SK-N-SH (cell line): Measurements from ENCODE around the gene CCDC183. TPM values are rescaled to one million over a fixed set of nuclear protein-coding genes. Genes with fewer than 3 reads are reported as not detected.

Source experiments
- CTCF ChIA-PET: fragments of 300-600, 350-600 bp; formaldehyde crosslinking; extraction: SDS; loops from one replicate; lab custom pipeline; 2021; lab: Yijun Ruan, JAX
- POLR2A ChIA-PET: fragments of 350-600 bp; sonication (Branson Sonifier 250); formaldehyde crosslinking; extraction: SDS; loops from one replicate; lab custom pipeline; 2020; ENCODE audit warnings: antibody characterized with exemption, inconsistent platforms; lab: Yijun Ruan, JAX
- DNase-seq: peaks from one replicate; pipeline ENCODE4 v3.0.0; 2012
- H2AFZ ChIP-seq: fragments of 200-600 bp; sonication (generic); 2 replicates; pipeline ENCODE4 v1.8.1; 2016; ENCODE audit warnings: antibody characterized with exemption, mild to moderate bottlenecking, low read depth
- H3F3A ChIP-seq: fragments of 200-600 bp; sonication (generic); replicated peaks from 2 replicates; pipeline ENCODE3; 2016; ENCODE audit warnings: antibody characterized with exemption, mild to moderate bottlenecking; ENCODE audit not compliant: insufficient read depth
- H3K27ac ChIP-seq, 2 experiments: fragments of 200-500 bp in 1 of 2; fragments of 200-600 bp in 1 of 2; sonication (Bioruptor generic) in 1 of 2; sonication (generic), shearing (Covaris generic) in 1 of 2; 2 replicates each; pipeline versions ENCODE4 v1.5.1 to v1.6.1; 2014 to 2016; ENCODE audit warnings: low read depth in 2 of 2, inconsistent platforms in 1 of 2, low read length in 1 of 2, mild to moderate bottlenecking in 1 of 2, mixed read lengths in 1 of 2
- H3K27me3 ChIP-seq: fragments of 200-600 bp; sonication (generic), shearing (Covaris generic); 2 replicates; pipeline ENCODE4 v1.6.1; 2016; ENCODE audit warnings: mixed run types; ENCODE audit not compliant: insufficient read depth
- H3K36me3 ChIP-seq, 2 experiments: fragments of 200-500 bp in 1 of 2; fragments of 200-600 bp in 1 of 2; sonication (Bioruptor generic) in 1 of 2; sonication (generic) in 1 of 2; replicated peaks in 1 of 2; 2 replicates each; pipeline versions ENCODE3 to v1.5.1; 2014 to 2016; ENCODE audit warnings: low read length in 1 of 2, mild to moderate bottlenecking in 1 of 2; ENCODE audit not compliant: insufficient read depth in 2 of 2, control insufficient read depth in 1 of 2
- H3K4me1 ChIP-seq, 2 experiments: fragments of 200-500 bp in 1 of 2; fragments of 200-600 bp in 1 of 2; sonication (Bioruptor generic) in 1 of 2; sonication (generic), shearing (Covaris generic) in 1 of 2; 2 replicates each; pipeline versions ENCODE4 v1.5.1 to v1.6.1; 2014 to 2016; ENCODE audit warnings: low read depth in 1 of 2, low read length in 1 of 2, mixed run types in 1 of 2; ENCODE audit not compliant: insufficient read depth in 2 of 2, control insufficient read depth in 1 of 2
- H3K4me2 ChIP-seq: fragments of 200-600 bp; sonication (generic), shearing (Covaris generic); 2 replicates; pipeline ENCODE4 v1.6.1; 2017; ENCODE audit warnings: mixed run types
- H3K4me3 ChIP-seq, 2 experiments: fragments of 200-500 bp in 1 of 2; fragments of 200-600 bp in 1 of 2; sonication (Bioruptor generic) in 1 of 2; sonication (generic), shearing (Covaris generic) in 1 of 2; 2 replicates each; pipeline versions ENCODE4 v1.5.1 to v1.8.1; 2014 to 2016; ENCODE audit warnings: low read depth in 2 of 2, inconsistent platforms in 1 of 2, low read length in 1 of 2, mild to moderate bottlenecking in 1 of 2, mixed read lengths in 1 of 2, moderate library complexity in 1 of 2
- H3K79me2 ChIP-seq: fragments of 200-600 bp; sonication (generic); 2 replicates; pipeline ENCODE4 v1.8.1; 2017; ENCODE audit warnings: mild to moderate bottlenecking; ENCODE audit not compliant: insufficient read depth
- H3K9ac ChIP-seq: fragments of 200-600 bp; sonication (generic); 2 replicates; pipeline ENCODE4 v1.6.1; 2017; ENCODE audit warnings: mixed run types
- H3K9me2 ChIP-seq: fragments of 200-600 bp; sonication (generic); 2 replicates; pipeline ENCODE4 v1.6.1; 2017; ENCODE audit warnings: mixed run types
- H3K9me3 ChIP-seq: fragments of 200-600 bp; sonication (generic); 2 replicates; pipeline ENCODE4 v1.6.1; 2017; ENCODE audit warnings: mixed run types, mild to moderate bottlenecking, moderate library complexity
- H4K20me1 ChIP-seq: fragments of 200-600 bp; sonication (generic); 2 replicates; pipeline ENCODE4 v1.6.1; 2017; ENCODE audit warnings: mild to moderate bottlenecking, mixed run types; ENCODE audit not compliant: insufficient read depth
- FOSL2 ChIP-seq: IDR thresholded peaks from 2 replicates; pipeline ENCODE4 v1.4.0; 2012; ENCODE audit warnings: low read depth, mild to moderate bottlenecking, moderate library complexity, borderline replicate concordance
- GABPA ChIP-seq: IDR thresholded peaks from 2 replicates; pipeline ENCODE4 v1.4.0; 2012; ENCODE audit warnings: low read depth, mild to moderate bottlenecking
- GATA2 ChIP-seq: sonication (generic); formaldehyde crosslinking; IDR thresholded peaks from 2 replicates; pipeline ENCODE4 v1.5.0; 2020; ENCODE audit warnings: mild to moderate bottlenecking, missing genetic modification reagents
- JUND ChIP-seq: IDR thresholded peaks from 2 replicates; pipeline ENCODE4 v1.4.0; 2012
- RAD21 ChIP-seq: IDR thresholded peaks from 2 replicates; pipeline ENCODE4 v1.6.1; 2012; ENCODE audit warnings: mild to moderate bottlenecking, low read length
- RCOR1 ChIP-seq: fragments of 150-350 bp; IDR thresholded peaks from 2 replicates; pipeline ENCODE4 v1.6.1; 2017; ENCODE audit warnings: antibody characterized with exemption, low read length
- TAF1 ChIP-seq: IDR thresholded peaks from 2 replicates; pipeline ENCODE4 v1.6.1; 2012; ENCODE audit warnings: low read depth, mild to moderate bottlenecking, low read length, moderate library complexity, borderline replicate concordance
- USF1 ChIP-seq: IDR thresholded peaks from 2 replicates; pipeline ENCODE4 v1.4.0; 2012; ENCODE audit warnings: low read depth, borderline replicate concordance
- USF2 ChIP-seq: fragments of 150-350 bp; IDR thresholded peaks from 2 replicates; pipeline ENCODE4 v1.6.1; 2017; ENCODE audit warnings: antibody characterized with exemption, low read length, low read depth, borderline replicate concordance
- YY1 ChIP-seq: IDR thresholded peaks from 2 replicates; pipeline ENCODE4 v1.4.0; 2012; ENCODE audit warnings: low read depth, mild to moderate bottlenecking
- WGBS: methylation state at CpG from one replicate; pipeline ENCODE4 v1.1.6; 2017; ENCODE audit warnings: low lambda C conversion rate; 5-methylcytosine and 5-hydroxymethylcytosine counted together
- polyA plus RNA-seq, 3 experiments: library from polyadenylated mRNA; depleted of rRNA; stranded (reverse); fragments of >200 nt; gene quantifications; 2 replicates each; pipeline ENCODE4 v1.2.3, GENCODE V29; 2012
- TF ChIP-seq, protein P1 (sequence below): IDR thresholded peaks from 2 replicates; pipeline ENCODE4 v1.6.1; 2012; ENCODE audit warnings: mild to moderate bottlenecking, low read depth, low read length, moderate library complexity
- TF ChIP-seq, protein P2 (sequence below): fragments of 200-600 bp; sonication (generic); IDR thresholded peaks from 2 replicates; pipeline ENCODE4 v1.6.1; 2017; ENCODE audit warnings: antibody characterized with exemption, mild to moderate bottlenecking, moderate library complexity

CCDC183 gene
- polyA plus RNA-seq, 1 of the 3 experiments (the other 2 are of a cell fraction) = 5.3 TPM

GRCh38 chr9:136795000-136795348, 1.2 kb upstream of the CCDC183 start:
- peaks cover 14% of the 10 kb centered on the region for H3F3A ChIP-seq
- peaks cover 6 to 54% of the 10 kb centered on the region in 2 experiments for H3K4me1 ChIP-seq
- TF ChIP-seq FOSL2 (no peak), TAF1 (no peak), GABPA (no peak), JUND (no peak), USF1 (no peak), RCOR1 (no peak), YY1 (no peak), USF2 (no peak), RAD21 (no peak), GATA2 (CRISPR knock-in tag) (no peak)
- TF ChIP-seq, protein P1, sequence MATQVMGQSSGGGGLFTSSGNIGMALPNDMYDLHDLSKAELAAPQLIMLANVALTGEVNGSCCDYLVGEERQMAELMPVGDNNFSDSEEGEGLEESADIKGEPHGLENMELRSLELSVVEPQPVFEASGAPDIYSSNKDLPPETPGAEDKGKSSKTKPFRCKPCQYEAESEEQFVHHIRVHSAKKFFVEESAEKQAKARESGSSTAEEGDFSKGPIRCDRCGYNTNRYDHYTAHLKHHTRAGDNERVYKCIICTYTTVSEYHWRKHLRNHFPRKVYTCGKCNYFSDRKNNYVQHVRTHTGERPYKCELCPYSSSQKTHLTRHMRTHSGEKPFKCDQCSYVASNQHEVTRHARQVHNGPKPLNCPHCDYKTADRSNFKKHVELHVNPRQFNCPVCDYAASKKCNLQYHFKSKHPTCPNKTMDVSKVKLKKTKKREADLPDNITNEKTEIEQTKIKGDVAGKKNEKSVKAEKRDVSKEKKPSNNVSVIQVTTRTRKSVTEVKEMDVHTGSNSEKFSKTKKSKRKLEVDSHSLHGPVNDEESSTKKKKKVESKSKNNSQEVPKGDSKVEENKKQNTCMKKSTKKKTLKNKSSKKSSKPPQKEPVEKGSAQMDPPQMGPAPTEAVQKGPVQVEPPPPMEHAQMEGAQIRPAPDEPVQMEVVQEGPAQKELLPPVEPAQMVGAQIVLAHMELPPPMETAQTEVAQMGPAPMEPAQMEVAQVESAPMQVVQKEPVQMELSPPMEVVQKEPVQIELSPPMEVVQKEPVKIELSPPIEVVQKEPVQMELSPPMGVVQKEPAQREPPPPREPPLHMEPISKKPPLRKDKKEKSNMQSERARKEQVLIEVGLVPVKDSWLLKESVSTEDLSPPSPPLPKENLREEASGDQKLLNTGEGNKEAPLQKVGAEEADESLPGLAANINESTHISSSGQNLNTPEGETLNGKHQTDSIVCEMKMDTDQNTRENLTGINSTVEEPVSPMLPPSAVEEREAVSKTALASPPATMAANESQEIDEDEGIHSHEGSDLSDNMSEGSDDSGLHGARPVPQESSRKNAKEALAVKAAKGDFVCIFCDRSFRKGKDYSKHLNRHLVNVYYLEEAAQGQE = no peak
- TF ChIP-seq, protein P2, sequence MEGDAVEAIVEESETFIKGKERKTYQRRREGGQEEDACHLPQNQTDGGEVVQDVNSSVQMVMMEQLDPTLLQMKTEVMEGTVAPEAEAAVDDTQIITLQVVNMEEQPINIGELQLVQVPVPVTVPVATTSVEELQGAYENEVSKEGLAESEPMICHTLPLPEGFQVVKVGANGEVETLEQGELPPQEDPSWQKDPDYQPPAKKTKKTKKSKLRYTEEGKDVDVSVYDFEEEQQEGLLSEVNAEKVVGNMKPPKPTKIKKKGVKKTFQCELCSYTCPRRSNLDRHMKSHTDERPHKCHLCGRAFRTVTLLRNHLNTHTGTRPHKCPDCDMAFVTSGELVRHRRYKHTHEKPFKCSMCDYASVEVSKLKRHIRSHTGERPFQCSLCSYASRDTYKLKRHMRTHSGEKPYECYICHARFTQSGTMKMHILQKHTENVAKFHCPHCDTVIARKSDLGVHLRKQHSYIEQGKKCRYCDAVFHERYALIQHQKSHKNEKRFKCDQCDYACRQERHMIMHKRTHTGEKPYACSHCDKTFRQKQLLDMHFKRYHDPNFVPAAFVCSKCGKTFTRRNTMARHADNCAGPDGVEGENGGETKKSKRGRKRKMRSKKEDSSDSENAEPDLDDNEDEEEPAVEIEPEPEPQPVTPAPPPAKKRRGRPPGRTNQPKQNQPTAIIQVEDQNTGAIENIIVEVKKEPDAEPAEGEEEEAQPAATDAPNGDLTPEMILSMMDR = no peak
- 89% methylated on average over 6 of the region's 6 CpGs for WGBS
- DNase-seq = no peak
- no peaks in the 10 kb centered on the region for H3K9me3 ChIP-seq
- H3K9ac ChIP-seq = no peak overlapping the region
- no peak overlapping the region for H2AFZ ChIP-seq
- peaks cover 0 to 9% of the 10 kb centered on the region in 2 experiments for H3K36me3 ChIP-seq
- no peaks in the 10 kb centered on the region for H3K27me3 ChIP-seq
- ChIA-PET CTCF (interaction anchor here (1.1 to 5.0 kb wide), 3 partner anchors 35 to 240 kb away, joined by 4 to 36 read pairs (median 4); partner anchors contain the start of gene AJM1), POLR2A (no interaction called here)
- no peaks in the 10 kb centered on the region for H3K9me2 ChIP-seq
- peaks cover 5% of the 10 kb centered on the region; the same call in 1 of the 2 replicates for H4K20me1 ChIP-seq
- no peak overlapping the region for H3K4me2 ChIP-seq
- no peak overlapping the region for H3K27ac ChIP-seq
- H3K79me2 ChIP-seq = peaks cover 11% of the 10 kb centered on the region
- H3K4me3 ChIP-seq = no peak overlapping the region
